Activated CD4-positive, alpha-beta T cell treated with anti-CD3 and anti-CD28 coated beads, Interleukin-2, amount 10 ng/mL, durations not matched to agents 7 days and 5 days (primary cell): ENCODE results near the gene TBC1D1. TPM values are rescaled to one million over a fixed set of nuclear protein-coding genes. Genes with fewer than 3 reads are reported as not detected.

Experiments
- CTCF ChIA-PET: fragments of 350-600 bp; sonication (Branson Sonifier 250); formaldehyde crosslinking; loops from one replicate; lab custom pipeline; 2021; ENCODE audit warnings: antibody characterized with exemption; lab: Charles Lee
- POLR2A ChIA-PET: fragments of 350-600 bp; sonication (Branson Sonifier 250); formaldehyde crosslinking; loops from one replicate; lab custom pipeline; 2021; ENCODE audit warnings: antibody characterized with exemption; lab: Charles Lee
- DNase-seq: peaks from one replicate; pipeline ENCODE4 v3.0.0-alpha.2; 2020
- H3K27ac Mint-ChIP-seq: one replicate; pipeline ENCODE4 v1.8.0; 2021; ENCODE audit warnings: mild to moderate bottlenecking, moderate library complexity, mixed read lengths
- H3K27me3 Mint-ChIP-seq: one replicate; pipeline ENCODE4 v1.8.0; 2021; ENCODE audit warnings: mixed read lengths
- H3K36me3 Mint-ChIP-seq: one replicate; pipeline ENCODE4 v1.8.0; 2021; ENCODE audit warnings: low read depth, mixed read lengths
- H3K4me1 Mint-ChIP-seq: one replicate; pipeline ENCODE4 v1.8.0; 2021; ENCODE audit warnings: mixed read lengths
- H3K4me3 Mint-ChIP-seq: one replicate; pipeline ENCODE4 v1.8.0; 2021; ENCODE audit warnings: mild to moderate bottlenecking, moderate library complexity, mixed read lengths
- H3K9me3 Mint-ChIP-seq: one replicate; pipeline ENCODE4 v1.8.0; 2021; ENCODE audit warnings: mixed read lengths
- total RNA-seq, 2 experiments: library from RNA; stranded (reverse); gene quantifications; one replicate each; pipeline ENCODE4 v1.2.3, GENCODE V29; 2021

Gene TBC1D1
- total RNA-seq, 2 experiments from 2014 or later = 73.9 to 99.1 TPM

DNA sequence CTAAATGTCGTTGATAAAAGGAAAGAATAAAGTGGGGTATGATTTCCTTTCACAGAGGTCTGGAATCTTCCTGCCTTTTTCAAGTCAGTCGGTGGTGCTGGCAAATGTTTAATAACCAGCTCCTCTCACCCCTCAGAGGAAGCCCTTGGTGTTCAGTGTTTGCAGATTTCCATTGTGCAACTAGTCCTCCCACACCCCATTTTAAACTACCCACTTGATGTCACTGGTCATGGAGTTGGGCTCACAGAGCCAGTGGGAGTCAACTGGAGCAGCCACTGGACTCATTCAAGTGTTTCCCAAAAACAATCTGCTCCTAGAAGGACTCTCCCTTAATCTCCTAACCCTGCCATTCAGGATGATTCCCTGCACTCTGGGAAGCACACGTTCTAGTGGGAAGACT is 218.5 kb downstream of the TBC1D1 start:
- Mint-ChIP-seq H3K4me3 (no peak overlapping the region), H3K27ac (no peak overlapping the region), H3K4me1 (peaks cover 21% of the 10 kb centered on the region), H3K9me3 (no peaks in the 10 kb centered on the region), H3K36me3 (peaks cover 51% of the 10 kb centered on the region), H3K27me3 (no peaks in the 10 kb centered on the region)
- CTCF ChIA-PET = no interaction called here
- DNase-seq = no peak
- POLR2A ChIA-PET = no interaction called here

GRCh38 chr4:38109896-38110295 is 219.0 kb downstream of the TBC1D1 start:
- ChIA-PET POLR2A (no interaction called here), CTCF (no interaction called here)
- Mint-ChIP-seq H3K4me3 (no peak overlapping the region), H3K4me1 (peaks cover 23% of the 10 kb centered on the region), H3K9me3 (no peaks in the 10 kb centered on the region), H3K27me3 (no peaks in the 10 kb centered on the region), H3K36me3 (peaks cover 53% of the 10 kb centered on the region), H3K27ac (peak overlapping the region; percentile 62)
- no peak for DNase-seq

- Mint-ChIP-seq H3K27ac (no peak overlapping the region), H3K27me3 (no peaks in the 10 kb centered on the region), H3K36me3 (peaks cover 48% of the 10 kb centered on the region), H3K9me3 (no peaks in the 10 kb centered on the region), H3K4me3 (no peak overlapping the region), H3K4me1 (peaks cover 16% of the 10 kb centered on the region)
- DNase-seq = no peak
- ChIA-PET CTCF (interaction anchor here (1.8 kb wide), 1 partner anchor 18 kb away, joined by 4 read pairs; no protein-coding TSS in a partner anchor), POLR2A (no interaction called here)
Measured at GRCh38 chr4:38111024-38111423, 220.1 kb downstream of the TBC1D1 start.

DNA sequence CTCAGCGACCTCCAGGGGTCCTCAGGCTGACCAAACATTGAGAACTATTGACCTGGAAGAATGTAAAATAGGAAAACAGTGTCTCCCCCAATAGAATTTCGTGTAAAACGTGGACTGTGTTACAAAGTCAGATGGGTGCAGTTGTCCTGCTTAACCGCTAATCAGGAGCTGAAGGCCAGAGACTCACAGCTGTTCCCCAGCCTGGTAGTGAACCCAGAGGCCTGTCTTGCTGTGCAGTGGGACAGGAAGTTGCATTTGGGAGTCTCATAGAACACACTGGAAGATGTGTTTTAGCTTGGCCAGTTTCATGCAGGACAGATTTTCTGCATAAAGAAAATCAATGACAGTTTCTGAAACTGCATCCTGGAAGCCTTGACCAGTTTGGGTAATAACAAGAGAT is 220.8 kb downstream of the TBC1D1 start:
- peaks cover 46% of the 10 kb centered on the region for H3K36me3 Mint-ChIP-seq
- no peaks in the 10 kb centered on the region for H3K9me3 Mint-ChIP-seq
- no peak overlapping the region for H3K4me3 Mint-ChIP-seq
- CTCF ChIA-PET = interaction anchor here (0.9 to 1.8 kb wide), 2 partner anchors 10 to 18 kb away, joined by 3 to 4 read pairs; no protein-coding TSS in a partner anchor
- DNase-seq = no peak
- H3K4me1 Mint-ChIP-seq = peaks cover 12% of the 10 kb centered on the region
- POLR2A ChIA-PET = no interaction called here
- H3K27ac Mint-ChIP-seq = no peak overlapping the region
- no peaks in the 10 kb centered on the region for H3K27me3 Mint-ChIP-seq

- peaks cover 8% of the 10 kb centered on the region for H3K4me1 Mint-ChIP-seq
- no peaks in the 10 kb centered on the region for H3K27me3 Mint-ChIP-seq
- H3K36me3 Mint-ChIP-seq = peaks cover 44% of the 10 kb centered on the region
- DNase-seq = no peak
- no peaks in the 10 kb centered on the region for H3K9me3 Mint-ChIP-seq
- no peak overlapping the region for H3K27ac Mint-ChIP-seq
- CTCF ChIA-PET = interaction anchor here (1.0 kb wide), 1 partner anchor 31 kb away, joined by 3 read pairs; no protein-coding TSS in a partner anchor
- POLR2A ChIA-PET = no interaction called here
- no peak overlapping the region for H3K4me3 Mint-ChIP-seq
Measured at GRCh38 chr4:38113132-38113531, 222.2 kb downstream of the TBC1D1 start.

DNA sequence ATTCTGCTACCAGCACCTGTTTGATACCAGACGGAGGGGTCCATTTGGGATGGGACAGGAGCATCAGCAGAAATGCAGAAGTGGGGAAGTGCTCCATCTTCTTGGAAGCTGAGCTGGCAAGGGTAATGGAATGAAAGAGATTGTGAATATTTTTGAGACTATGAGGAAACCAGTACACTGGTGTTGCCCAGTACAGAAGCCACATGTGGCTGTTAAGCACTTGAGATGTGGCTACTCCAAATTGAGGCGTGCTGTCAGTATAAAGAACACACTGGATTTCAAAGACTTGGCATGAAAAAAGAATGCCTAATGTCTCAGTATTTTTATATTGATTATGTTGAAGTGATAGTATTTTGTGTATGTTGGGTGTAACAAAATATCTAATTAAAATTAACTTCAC is 222.7 kb downstream of the TBC1D1 start:
- DNase-seq = no peak
- H3K4me1 Mint-ChIP-seq = peaks cover 8% of the 10 kb centered on the region
- POLR2A ChIA-PET = no interaction called here
- H3K27ac Mint-ChIP-seq = no peak overlapping the region
- no peaks in the 10 kb centered on the region for H3K27me3 Mint-ChIP-seq
- peaks cover 43% of the 10 kb centered on the region for H3K36me3 Mint-ChIP-seq
- CTCF ChIA-PET = interaction anchor here (0.9 to 1.1 kb wide), 3 partner anchors 10 to 32 kb away, joined by 3 to 5 read pairs (median 3); no protein-coding TSS in a partner anchor
- H3K4me3 Mint-ChIP-seq = no peak overlapping the region
- no peaks in the 10 kb centered on the region for H3K9me3 Mint-ChIP-seq

DNA sequence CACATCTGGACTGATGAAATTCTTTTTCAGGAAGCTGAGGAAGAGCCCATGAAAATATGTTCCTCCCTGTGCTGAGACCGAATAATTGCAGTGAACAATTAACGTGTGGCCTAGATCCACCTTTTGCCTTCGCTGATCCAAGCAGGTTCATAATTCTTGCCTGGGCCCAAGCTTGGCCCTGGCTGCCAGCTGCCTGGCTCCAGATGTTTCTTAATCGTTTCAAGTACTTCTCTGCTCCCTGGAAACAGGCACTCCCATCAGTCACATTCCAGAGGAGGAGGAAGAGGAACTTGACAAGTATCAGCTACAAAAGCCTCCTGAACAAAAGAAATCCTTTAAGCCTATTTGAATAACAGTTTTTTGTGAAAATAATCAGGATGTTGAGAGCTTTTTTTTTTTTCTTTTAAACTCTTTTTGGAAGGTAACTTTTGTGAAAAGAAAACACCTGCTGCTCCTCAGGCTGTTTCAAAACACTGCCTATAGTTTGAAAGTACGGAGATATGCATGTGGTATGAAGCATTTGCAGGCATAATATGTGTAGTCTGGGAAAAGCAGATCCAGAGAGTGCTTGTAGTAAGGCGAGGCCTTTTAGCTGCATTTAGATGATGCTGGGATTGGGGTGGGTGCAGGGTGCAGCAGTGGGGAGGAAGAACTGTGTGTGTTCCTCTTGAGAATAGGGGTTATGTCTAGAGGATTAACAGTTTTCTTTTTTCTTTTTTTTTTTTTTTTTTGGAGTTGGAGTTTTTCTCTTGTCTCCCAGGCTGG is 223.7 kb downstream of the TBC1D1 start:
- Mint-ChIP-seq H3K27me3 (no peaks in the 10 kb centered on the region), H3K9me3 (no peaks in the 10 kb centered on the region), H3K4me1 (peaks cover 8% of the 10 kb centered on the region), H3K27ac (no peak overlapping the region), H3K4me3 (no peak overlapping the region), H3K36me3 (peaks cover 38% of the 10 kb centered on the region)
- ChIA-PET CTCF (interaction anchor here (0.6 to 1.2 kb wide), 5 partner anchors 9 to 1163 kb away, joined by 3 to 5 read pairs (median 3); no protein-coding TSS in a partner anchor), POLR2A (no interaction called here)
- no peak for DNase-seq

DNA sequence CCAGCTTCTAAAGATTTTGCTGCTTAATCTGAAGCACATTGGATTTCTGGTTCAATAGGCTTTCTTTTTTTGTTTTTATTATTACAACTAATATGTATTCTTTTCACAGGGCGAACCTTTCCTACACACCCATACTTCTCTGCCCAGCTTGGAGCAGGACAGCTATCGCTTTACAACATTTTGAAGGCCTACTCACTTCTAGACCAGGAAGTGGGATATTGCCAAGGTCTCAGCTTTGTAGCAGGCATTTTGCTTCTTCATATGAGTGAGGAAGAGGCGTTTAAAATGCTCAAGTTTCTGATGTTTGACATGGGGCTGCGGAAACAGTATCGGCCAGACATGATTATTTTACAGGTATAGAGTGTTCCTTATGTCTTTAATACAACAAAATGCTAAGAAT is 224.7 kb downstream of the TBC1D1 start:
- H3K4me3 Mint-ChIP-seq = no peak overlapping the region
- peaks cover 37% of the 10 kb centered on the region for H3K36me3 Mint-ChIP-seq
- no peaks in the 10 kb centered on the region for H3K27me3 Mint-ChIP-seq
- H3K4me1 Mint-ChIP-seq = peaks cover 8% of the 10 kb centered on the region
- ChIA-PET POLR2A (no interaction called here), CTCF (interaction anchor here (0.6 to 1.3 kb wide), 4 partner anchors 11 to 209 kb away, joined by 3 to 4 read pairs (median 3); no protein-coding TSS in a partner anchor)
- no peak overlapping the region for H3K27ac Mint-ChIP-seq
- no peak for DNase-seq
- no peaks in the 10 kb centered on the region for H3K9me3 Mint-ChIP-seq

- ChIA-PET CTCF (no interaction called here), POLR2A (no interaction called here)
- no peaks in the 10 kb centered on the region for H3K27me3 Mint-ChIP-seq
- no peaks in the 10 kb centered on the region for H3K9me3 Mint-ChIP-seq
- peaks cover 50% of the 10 kb centered on the region for H3K36me3 Mint-ChIP-seq
- no peak overlapping the region for H3K27ac Mint-ChIP-seq
- H3K4me1 Mint-ChIP-seq = peaks cover 12% of the 10 kb centered on the region
- no peak overlapping the region for H3K4me3 Mint-ChIP-seq
- no peak for DNase-seq
Measured at GRCh38 chr4:38117591-38117990, 226.7 kb downstream of the TBC1D1 start.

DNA sequence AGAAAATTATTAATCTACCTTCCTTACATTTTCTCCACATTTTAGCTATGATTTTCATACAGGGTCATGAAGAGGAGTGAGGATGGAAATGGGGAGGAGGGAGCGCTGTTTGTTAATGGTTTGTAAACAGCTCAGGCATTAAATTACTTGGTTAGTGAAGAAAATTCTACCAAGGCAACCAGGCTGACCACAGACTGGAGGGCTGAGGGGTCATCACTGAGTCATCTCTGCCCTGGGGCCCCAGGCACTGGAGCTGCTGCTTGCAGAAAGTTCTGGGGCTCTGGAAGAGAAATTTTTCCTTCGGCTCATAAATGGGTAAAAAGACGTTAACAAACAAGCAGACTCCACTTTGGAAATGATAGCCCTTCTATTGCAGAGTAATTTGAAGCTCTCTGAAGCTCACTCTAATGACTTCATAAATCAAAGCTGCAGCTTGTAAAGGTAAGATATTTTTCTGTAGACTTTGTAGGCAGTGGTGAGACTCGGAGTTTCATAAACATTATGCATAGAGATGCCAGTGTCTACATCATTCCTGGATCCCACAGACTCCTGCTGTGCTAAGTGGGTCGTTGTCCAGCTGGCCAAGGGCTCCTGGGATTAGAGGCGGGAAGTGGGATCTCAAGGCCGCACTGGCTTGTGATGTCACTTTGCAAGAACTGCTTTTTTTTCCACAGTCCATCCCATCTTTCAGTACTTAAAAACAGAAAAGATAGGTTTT is 228.9 kb downstream of the TBC1D1 start:
- no peak overlapping the region for H3K27ac Mint-ChIP-seq
- peaks cover 59% of the 10 kb centered on the region for H3K36me3 Mint-ChIP-seq

GRCh38 chr4:38120772-38121171 is 229.9 kb downstream of the TBC1D1 start:
- Mint-ChIP-seq H3K4me3 (no peak overlapping the region), H3K4me1 (peaks cover 19% of the 10 kb centered on the region), H3K27me3 (no peaks in the 10 kb centered on the region), H3K9me3 (no peaks in the 10 kb centered on the region), H3K36me3 (peaks cover 65% of the 10 kb centered on the region), H3K27ac (no peak overlapping the region)
- DNase-seq = no peak
- ChIA-PET POLR2A (no interaction called here), CTCF (interaction anchor here (1.4 kb wide), 1 partner anchor 8 kb away, joined by 5 read pairs; no protein-coding TSS in a partner anchor)

More for the DNA sequence above, 228.9 kb downstream of the TBC1D1 start:
- H3K4me1 Mint-ChIP-seq = peaks cover 19% of the 10 kb centered on the region
- no peak for DNase-seq
- ChIA-PET POLR2A (no interaction called here), CTCF (interaction anchor here (0.6 to 1.4 kb wide), 5 partner anchors 9 to 620 kb away, joined by 3 to 6 read pairs (median 4); no protein-coding TSS in a partner anchor)
- H3K4me3 Mint-ChIP-seq = no peak overlapping the region
- H3K27me3 Mint-ChIP-seq = no peaks in the 10 kb centered on the region
- no peaks in the 10 kb centered on the region for H3K9me3 Mint-ChIP-seq

- POLR2A ChIA-PET = no interaction called here
- peaks cover 22% of the 10 kb centered on the region for H3K4me1 Mint-ChIP-seq
- CTCF ChIA-PET = no interaction called here
- H3K9me3 Mint-ChIP-seq = no peaks in the 10 kb centered on the region
- no peak for DNase-seq
- no peaks in the 10 kb centered on the region for H3K27me3 Mint-ChIP-seq
- H3K4me3 Mint-ChIP-seq = no peak overlapping the region
- H3K27ac Mint-ChIP-seq = no peak overlapping the region
- H3K36me3 Mint-ChIP-seq = peaks cover 66% of the 10 kb centered on the region
Measured at GRCh38 chr4:38122060-38122459, 231.2 kb downstream of the TBC1D1 start.

- ChIA-PET POLR2A (interaction anchor here (0.6 kb wide), 1 partner anchor 37 kb away, joined by 3 read pairs; no protein-coding TSS in a partner anchor), CTCF (interaction anchor here (0.5 to 0.8 kb wide), 3 partner anchors 9 to 128 kb away, joined by 3 read pairs; no protein-coding TSS in a partner anchor)
- no peaks in the 10 kb centered on the region for H3K27me3 Mint-ChIP-seq
- no peak for DNase-seq
- H3K4me3 Mint-ChIP-seq = no peak overlapping the region
- peaks cover 64% of the 10 kb centered on the region for H3K36me3 Mint-ChIP-seq
- no peak overlapping the region for H3K27ac Mint-ChIP-seq
- H3K9me3 Mint-ChIP-seq = no peaks in the 10 kb centered on the region
- H3K4me1 Mint-ChIP-seq = peaks cover 34% of the 10 kb centered on the region
Measured at GRCh38 chr4:38123555-38123954, 232.7 kb downstream of the TBC1D1 start.
